Loucy (cell line): ENCODE measurements around the gene CFAP65.

ENCODE experiments used
- H2AFZ ChIP-seq: fragments of 200-600 bp; sonication (generic); 2 replicates; pipeline ENCODE4 v1.6.0; 2016; ENCODE audit warnings: antibody characterized with exemption, mild to moderate bottlenecking, low read length, moderate library complexity
- H3F3A ChIP-seq: fragments of 200-600 bp; 2 replicates; pipeline ENCODE4 v1.6.0; 2016; ENCODE audit warnings: antibody characterized with exemption, low read depth, mild to moderate bottlenecking
- H3K27me3 ChIP-seq: fragments of 200-600 bp; sonication (generic); 2 replicates; pipeline ENCODE4 v1.6.1; 2014; ENCODE audit warnings: low read length, mild to moderate bottlenecking; ENCODE audit not compliant: insufficient read depth, poor library complexity, severe bottlenecking
- H3K36me3 ChIP-seq: fragments of 200-600 bp; sonication (generic); 2 replicates; pipeline ENCODE4 v1.6.1; 2016; ENCODE audit warnings: low read length; ENCODE audit not compliant: insufficient read depth
- H3K4me1 ChIP-seq: fragments of 200-600 bp; sonication (generic); 2 replicates; pipeline ENCODE4 v1.5.1; 2014; ENCODE audit warnings: low read length, mild to moderate bottlenecking; ENCODE audit not compliant: insufficient read depth, poor library complexity, severe bottlenecking
- H3K4me2 ChIP-seq: fragments of 200-600 bp; sonication (generic); 2 replicates; pipeline ENCODE4 v1.6.0; 2014; ENCODE audit warnings: antibody characterized with exemption, low read length, low read depth, mild to moderate bottlenecking; ENCODE audit not compliant: poor library complexity, severe bottlenecking
- H3K4me3 ChIP-seq: fragments of 200-600 bp; sonication (generic); 2 replicates; pipeline ENCODE4 v1.5.1; 2014; ENCODE audit warnings: low read length, mild to moderate bottlenecking, mixed read lengths; ENCODE audit not compliant: poor library complexity, severe bottlenecking
- H3K79me2 ChIP-seq: fragments of 200-600 bp; sonication (generic); 2 replicates; pipeline ENCODE4 v1.6.1; 2014; ENCODE audit warnings: low read length; ENCODE audit not compliant: insufficient read depth
- H3K9ac ChIP-seq: fragments of 200-600 bp; sonication (generic); 2 replicates; pipeline ENCODE4 v1.6.0; 2014; ENCODE audit warnings: mild to moderate bottlenecking, low read depth, low read length, moderate library complexity; ENCODE audit not compliant: poor library complexity, severe bottlenecking
- H3K9me2 ChIP-seq: fragments of 200-600 bp; sonication (generic); replicated peaks from 2 replicates; pipeline ENCODE4 v1.6.1; 2016; ENCODE audit warnings: low read depth, low read length, mixed read lengths
- H3K9me3 ChIP-seq: fragments of 200-600 bp; sonication (generic); 2 replicates; pipeline ENCODE4 v1.6.1; 2014; ENCODE audit warnings: mild to moderate bottlenecking, antibody characterized with exemption, low read length, low read depth; ENCODE audit not compliant: insufficient read depth
- H4K20me1 ChIP-seq: fragments of 200-600 bp; sonication (generic); 2 replicates; pipeline ENCODE4 v1.6.0; 2014; ENCODE audit warnings: antibody characterized with exemption, low read length, mild to moderate bottlenecking; ENCODE audit not compliant: insufficient read depth, poor library complexity, severe bottlenecking
- CTCF ChIP-seq: fragments of 200-600 bp; sonication (generic); conservative IDR thresholded peaks from 2 replicates; pipeline ENCODE4 v1.5.1; 2014; ENCODE audit warnings: mild to moderate bottlenecking, antibody characterized with exemption, low read length
- EZH2phosphoT487 ChIP-seq: fragments of 200-600 bp; IDR thresholded peaks from 2 replicates; pipeline ENCODE4 v1.6.1; 2018; ENCODE audit warnings: antibody characterized with exemption, mild to moderate bottlenecking, moderate library complexity, borderline replicate concordance

Gene CFAP65

GRCh38 chr2:219017201-219017931 lies 23.9 kb downstream of the CFAP65 start:
- H3K36me3 ChIP-seq = no peaks in the 10 kb centered on the region
- TF ChIP-seq CTCF (no peak), EZH2phosphoT487 (no peak)
- no peaks in the 10 kb centered on the region for H3K79me2 ChIP-seq
- H3K4me3 ChIP-seq = no peak overlapping the region
- no peaks in the 10 kb centered on the region for H3K9me2 ChIP-seq
- no peaks in the 10 kb centered on the region for H3K9me3 ChIP-seq
- H3F3A ChIP-seq = no peaks in the 10 kb centered on the region
- no peaks in the 10 kb centered on the region for H4K20me1 ChIP-seq
- no peak overlapping the region for H3K4me2 ChIP-seq
- H3K9ac ChIP-seq = no peak overlapping the region
- H3K4me1 ChIP-seq = no peaks in the 10 kb centered on the region
- no peaks in the 10 kb centered on the region for H3K27me3 ChIP-seq
- H2AFZ ChIP-seq = no peak overlapping the region

GRCh38 chr2:219016721-219017120 lies 24.6 kb downstream of the CFAP65 start:
- Histone ChIP-seq H3K79me2 (no peaks in the 10 kb centered on the region), H3K4me3 (no peak overlapping the region), H3F3A (no peaks in the 10 kb centered on the region), H3K9ac (no peak overlapping the region), H3K4me1 (no peaks in the 10 kb centered on the region), H3K4me2 (no peak overlapping the region), H3K9me2 (no peaks in the 10 kb centered on the region), H4K20me1 (no peaks in the 10 kb centered on the region), H3K27me3 (no peaks in the 10 kb centered on the region), H2AFZ (no peak overlapping the region), H3K9me3 (no peaks in the 10 kb centered on the region), H3K36me3 (no peaks in the 10 kb centered on the region)
- TF ChIP-seq CTCF = no peak
- TF ChIP-seq EZH2phosphoT487 = no peak

- no peaks in the 10 kb centered on the region for H3K79me2 ChIP-seq
- H3K4me2 ChIP-seq = no peak overlapping the region
- H3K27me3 ChIP-seq = no peaks in the 10 kb centered on the region
- H4K20me1 ChIP-seq = no peaks in the 10 kb centered on the region
- no peaks in the 10 kb centered on the region for H3K36me3 ChIP-seq
- H3F3A ChIP-seq = no peaks in the 10 kb centered on the region
- H3K9me3 ChIP-seq = no peaks in the 10 kb centered on the region
- H3K4me1 ChIP-seq = no peaks in the 10 kb centered on the region
- H3K9me2 ChIP-seq = no peaks in the 10 kb centered on the region
- TF ChIP-seq EZH2phosphoT487 (no peak), CTCF (no peak)
- no peak overlapping the region for H3K4me3 ChIP-seq
- no peak overlapping the region for H2AFZ ChIP-seq
- no peak overlapping the region for H3K9ac ChIP-seq
These were observed 30.4 kb downstream of the CFAP65 start for GRCh38 chr2:219010873-219011272.
